ENCODE measurements around the gene KIF3C.
"Not testable (repeated sequence)": the region's sequence is repeated elsewhere in the genome, so short reads cannot be mapped to it uniquely, and the experiment has no call there.

Gene KIF3C
- total RNA-seq: 7.2 to 22.2 (median 14.3) reads per million in 4 experiments

DNA sequence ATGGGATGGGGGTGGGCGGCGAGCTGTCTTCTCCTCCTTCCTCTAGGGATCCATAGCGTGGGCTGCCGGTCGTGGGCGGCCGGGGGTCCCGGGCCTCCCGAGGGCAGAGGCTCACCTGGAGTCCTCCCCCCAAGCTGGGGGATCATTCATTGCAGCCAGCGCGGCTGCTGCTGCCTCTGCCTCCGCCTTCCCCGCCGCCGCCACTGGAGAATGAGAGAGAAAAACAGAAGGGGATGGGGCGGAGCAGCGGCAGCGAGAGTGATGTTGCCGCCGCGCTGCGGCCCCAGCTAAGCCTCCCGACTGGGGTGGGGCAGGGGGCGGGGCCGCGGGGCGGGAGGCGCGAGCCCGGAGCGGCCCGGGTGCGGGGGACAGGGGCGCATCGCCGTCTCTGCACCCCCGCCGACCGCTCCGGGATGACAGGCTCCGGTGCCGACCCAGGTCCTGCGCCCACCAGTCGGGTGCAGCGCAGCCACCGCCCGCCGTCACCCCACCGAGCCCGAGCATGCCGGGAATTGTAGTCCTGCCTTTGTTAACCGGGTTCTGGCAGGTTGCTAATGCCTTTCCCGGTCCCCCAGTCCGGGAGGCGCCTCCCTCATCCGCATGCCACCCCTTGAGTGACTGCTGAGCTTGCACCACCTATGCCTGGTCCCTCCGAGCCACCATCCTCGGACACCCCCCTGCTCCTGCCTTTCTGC is at the start of gene KIF3C:
KIF3C (minus strand) TSS at position 225 of the 695 bp plus-strand sequence. CDS start 580 bp downstream, outside the sequence.
- DNase-seq: peak; percentile 74

DNA sequence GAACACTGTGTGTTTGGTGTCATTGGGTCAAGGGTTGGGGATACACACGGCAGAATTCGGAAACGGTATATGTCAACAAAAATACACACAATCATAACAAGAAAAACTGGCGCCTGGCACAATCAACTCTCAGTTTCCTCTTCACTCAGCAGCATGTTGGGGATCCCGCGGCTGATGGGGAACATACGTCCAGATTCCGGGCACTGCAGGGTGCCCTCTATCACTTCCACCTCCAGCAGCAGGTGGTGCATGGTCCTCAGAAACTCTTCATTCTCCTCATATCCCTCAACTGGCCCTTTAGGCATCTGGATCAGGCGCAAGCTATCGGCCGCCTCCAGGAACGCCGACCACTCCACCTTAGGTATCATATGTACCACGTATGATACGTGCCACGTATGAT is 45.8 kb upstream of the KIF3C start:
- not testable (repeated sequence) for DNase-seq

DNA sequence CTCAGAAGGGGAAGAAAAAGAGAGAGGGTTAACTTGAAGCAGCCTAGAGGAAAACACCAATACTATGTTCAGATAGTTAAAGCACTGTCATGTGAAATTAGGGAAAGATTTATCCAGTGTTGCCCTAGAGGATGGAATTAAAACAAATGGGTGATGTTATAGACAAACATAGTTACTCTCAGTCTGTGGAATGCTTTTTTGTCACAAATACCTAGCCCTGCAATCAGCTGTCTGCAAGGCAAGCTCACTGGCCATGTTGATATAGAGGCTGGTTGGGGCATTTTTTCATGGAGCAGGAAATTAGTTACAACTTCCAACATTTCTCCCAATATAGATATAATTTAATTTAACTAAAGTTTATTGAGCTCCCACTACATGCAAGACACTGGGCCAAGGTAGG is 43.2 kb upstream of the KIF3C start:
- DNase-seq: no peak

DNA sequence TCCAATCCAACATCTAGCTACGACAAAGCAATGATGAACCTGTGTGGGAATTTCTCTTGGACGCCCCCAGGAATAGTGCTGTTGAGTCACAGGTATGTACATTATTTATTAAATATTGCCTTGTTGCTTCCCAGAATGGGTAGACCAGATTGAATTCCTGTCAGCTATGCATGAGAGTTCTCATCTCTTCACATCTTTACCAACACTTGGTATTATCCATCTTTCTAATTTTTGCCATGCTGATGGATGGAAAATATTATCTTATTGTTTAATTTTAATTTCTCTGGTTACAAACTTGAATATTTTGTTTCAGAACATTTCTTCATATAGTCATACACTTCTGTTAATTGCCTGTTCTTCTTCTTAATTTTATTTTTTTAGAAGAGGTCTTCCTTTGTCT is 42.0 kb upstream of the KIF3C start:
- DNase-seq: no peak

DNA sequence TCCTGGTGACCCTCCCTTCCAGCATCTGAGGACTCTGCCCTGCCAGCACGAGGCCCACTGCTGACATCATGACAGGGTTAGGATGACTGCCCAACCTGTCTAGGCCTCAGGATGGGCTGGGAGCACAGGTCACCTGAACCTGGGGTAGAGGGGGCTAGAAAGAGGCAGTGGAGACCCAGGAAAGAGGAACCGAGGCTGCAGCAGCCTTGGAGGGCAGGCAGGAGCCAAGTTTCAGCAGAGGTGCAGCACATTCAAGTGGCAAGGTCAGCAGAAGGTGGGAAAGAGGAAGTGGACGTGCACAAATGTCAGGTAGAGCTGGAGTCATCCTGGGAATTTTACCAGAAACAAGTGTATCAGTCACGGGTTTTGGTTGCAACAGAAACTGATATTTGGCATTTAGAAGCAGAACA is 37.9 kb upstream of the KIF3C start:
- DNase-seq: no peak

DNA sequence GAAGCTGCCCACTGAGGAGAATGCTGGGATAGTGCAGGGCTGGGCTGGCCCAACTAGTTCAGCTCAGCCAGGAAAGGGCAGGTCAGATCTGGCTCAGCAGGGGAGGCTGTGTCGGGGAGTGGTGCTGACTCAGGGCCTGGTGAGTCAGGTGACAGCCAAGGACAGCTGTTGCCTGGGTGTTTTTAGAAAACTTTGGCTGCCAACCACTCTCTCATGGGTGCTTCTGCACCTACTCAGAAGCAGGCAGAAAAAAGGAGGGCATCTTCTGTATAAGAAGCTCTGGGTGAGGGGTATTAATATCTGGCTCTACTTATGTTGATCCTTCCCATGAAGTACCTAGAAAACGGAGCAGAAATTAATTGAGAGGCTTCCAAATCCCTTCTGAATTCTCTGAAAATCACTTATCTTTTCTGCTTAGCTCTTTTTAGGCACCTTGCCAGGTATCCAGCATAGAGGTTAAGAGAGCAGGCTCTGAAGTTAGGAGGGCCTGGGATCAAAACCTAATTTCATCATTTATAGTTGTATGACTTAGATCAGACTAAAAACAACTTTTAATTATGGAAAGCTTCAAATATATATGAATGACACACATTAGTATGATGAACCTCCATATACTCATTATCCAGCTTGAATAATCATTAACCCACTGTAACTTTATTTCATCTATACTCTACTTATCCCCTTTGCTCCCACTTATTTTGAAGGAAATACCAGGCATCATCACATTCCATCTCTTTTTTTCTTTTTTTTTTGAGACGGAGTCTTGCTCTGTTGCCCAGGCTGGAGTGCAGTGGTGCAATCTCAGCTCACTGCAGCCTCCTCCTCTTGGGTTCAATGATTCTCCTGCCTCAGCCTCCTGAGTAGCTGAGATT is 36.1 kb upstream of the KIF3C start:
- DNase-seq: no peak

DNA sequence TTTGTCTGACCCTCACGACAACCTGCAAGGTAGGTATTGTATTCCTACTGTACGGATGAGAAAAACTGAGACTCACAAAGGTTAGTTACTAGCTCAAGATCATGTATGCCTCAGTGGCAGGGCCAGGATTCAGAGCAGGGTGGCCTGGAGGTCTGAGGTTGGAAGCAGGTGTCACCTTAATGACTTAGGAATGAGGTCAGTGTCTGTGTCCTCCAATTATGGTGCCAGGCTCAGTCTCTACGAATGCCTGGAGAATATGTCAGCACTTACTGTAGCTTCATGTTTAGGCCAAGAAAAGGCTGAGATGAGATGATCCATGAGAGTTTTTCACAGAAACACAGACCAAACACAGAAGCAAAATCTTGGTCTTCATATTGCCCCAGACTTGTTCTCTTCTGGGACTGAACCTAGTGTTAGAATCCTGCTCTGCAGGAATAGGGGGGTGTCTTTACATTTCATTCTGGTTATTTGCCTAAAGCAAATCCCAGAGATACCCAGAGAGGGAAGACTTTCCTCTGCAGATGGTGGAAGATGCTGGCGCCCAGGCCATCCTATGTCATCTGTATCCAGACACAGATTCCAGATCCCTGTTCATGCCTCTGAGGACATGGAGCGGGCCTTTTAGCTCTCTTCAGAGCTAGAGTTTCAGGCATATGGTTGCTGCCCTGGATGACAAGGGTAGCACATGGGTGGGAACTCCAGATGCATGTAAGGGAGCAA is 35.3 kb upstream of the KIF3C start:
- no peak for DNase-seq

DNA sequence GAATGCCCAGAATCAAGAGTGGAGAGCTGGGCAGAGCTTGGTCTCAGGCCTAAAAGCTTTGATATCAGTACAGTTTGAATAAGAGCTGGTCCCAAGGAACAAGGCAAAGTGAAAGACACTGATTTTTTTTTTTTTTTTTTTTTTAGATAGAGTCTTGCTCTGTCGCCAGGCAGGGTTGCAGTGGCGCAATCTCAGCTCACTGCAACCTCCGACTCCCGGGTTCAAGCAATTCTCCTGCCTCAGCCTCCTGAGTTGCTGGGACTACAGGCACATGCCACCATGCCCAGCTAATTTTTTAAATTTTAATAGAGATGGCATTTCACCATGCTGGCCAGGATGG is 34.4 kb upstream of the KIF3C start:
- DNase-seq: not testable (repeated sequence)

DNA sequence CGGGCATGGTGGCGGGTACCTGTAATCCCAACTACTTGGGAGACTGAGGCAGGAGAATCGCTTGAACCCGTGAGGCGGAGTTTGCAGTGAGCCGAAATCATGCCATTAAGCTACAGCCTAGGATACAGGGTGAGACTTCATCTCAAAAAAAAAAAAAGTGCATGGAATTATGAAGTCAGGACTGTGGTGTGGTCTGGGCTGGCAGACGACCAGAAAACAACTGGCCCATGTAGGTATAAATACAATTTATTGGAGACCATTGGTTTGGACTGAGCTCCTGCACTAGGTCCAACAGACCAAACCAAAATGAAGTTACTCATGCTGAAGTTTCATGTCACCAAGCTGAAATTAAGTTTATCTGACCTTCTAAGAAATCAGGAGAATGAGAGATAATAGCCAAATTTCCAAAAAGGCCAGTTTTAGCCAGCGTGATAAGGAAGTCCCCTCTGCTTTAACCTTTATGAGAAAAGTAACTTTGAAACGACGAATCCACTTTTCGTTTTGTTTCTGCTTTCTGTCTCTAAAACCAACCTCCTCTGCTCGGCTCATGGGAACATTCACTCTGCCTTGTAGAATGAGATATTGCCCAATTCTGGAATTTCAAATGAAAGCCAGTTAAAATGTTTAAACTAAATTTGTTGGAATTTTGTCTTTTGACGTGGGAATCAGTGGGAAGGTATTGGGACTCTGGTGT is 33.9 kb upstream of the KIF3C start:
- no peak for DNase-seq

DNA sequence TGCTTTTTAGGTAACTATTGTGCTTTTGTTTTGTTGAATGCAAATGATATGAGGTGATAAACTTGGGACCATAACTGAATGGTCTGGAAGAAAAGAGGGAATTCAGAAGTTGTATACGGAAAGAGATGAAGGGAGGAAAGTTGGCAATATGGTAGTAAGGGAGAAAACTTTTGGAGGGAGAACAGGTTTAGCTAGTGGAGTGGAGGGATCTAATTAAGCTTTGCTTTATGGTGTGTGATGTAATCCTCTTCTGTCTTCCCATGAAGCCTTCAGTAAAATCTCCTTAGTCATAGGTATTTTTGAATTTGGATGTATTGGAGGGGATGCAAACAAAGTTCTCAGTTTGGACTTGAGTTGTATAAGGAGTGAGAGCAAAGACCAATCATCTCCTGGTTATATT is 31.4 kb upstream of the KIF3C start:
- DNase-seq: no peak

DNA sequence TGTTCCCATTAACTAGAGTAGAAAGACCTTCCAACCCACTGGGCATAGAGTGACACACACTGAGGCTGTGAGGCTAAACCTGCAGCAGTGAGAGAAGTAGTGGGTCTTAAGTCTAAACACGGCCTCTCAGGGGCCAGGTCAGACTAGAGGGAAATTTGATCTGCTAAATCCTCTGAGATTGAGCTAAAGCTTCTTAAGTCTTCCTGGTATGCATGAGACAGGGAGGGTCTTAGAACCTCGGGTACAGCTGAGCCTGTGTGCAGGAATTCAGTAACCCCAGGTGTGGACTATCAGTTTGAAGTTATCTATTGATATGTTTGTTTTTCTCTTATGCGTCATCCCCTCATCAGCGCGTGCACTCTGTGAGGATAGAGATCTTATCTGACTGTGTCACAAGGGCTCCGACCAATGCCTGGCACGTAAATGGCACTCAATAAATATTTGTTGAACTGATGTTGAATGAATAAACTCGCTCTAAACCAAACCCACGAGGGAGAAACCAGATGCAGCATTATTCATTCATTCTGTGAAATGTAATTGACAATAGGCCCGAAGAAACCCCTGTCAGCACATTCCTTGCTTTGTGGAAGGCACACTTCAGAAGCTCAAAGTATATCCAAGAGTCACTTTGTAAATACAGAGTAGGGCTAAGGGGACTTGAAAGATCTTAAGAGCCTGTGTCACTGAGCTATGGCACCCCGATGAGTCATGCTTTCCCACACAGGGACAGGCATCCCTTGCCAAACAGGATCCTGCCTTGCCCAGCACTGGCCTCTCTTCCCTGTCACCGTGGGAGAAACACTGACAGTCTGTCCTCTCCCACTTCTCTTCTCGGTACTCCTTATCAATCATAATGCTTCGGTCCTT is 29.9 kb upstream of the KIF3C start:
- no peak for DNase-seq

DNA sequence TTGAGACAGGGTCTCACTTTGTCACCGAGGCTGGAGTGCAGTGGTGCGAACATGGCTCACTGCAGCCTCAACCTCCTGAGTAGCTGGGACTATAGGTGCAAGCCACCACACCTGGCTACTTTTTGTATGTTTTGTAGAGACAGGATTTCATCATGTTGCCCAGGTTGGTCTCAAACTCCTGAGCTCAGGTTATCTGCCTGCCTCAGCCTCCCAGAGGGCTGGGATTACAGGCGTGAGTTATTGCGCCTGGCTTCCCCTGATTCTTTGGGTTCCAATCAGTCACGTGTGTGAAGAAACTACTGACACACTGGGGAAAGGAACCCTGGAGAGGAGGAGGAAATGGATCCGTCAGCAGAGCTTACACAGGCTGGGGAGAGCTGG is 29.3 kb upstream of the KIF3C start:
- DNase-seq: no peak

DNA sequence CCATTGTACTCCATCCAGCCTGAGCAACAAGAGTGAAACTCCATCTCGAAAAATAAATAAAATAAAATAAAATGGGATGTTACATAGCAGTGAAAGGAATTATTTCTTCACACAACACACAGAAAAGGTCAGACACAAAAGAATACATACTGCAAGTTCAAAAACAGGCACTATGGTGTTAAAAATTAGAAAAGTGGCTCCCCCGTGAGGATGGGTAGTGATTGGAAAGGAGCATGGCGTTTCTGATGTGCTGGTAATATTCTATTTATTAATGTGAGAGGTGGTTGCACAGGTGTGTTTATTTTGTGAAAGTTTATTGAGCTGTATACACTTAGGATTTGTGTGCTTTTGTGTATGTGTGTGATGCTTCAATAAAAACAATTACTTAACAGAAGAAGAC is 28.6 kb upstream of the KIF3C start:
- no peak for DNase-seq

DNA sequence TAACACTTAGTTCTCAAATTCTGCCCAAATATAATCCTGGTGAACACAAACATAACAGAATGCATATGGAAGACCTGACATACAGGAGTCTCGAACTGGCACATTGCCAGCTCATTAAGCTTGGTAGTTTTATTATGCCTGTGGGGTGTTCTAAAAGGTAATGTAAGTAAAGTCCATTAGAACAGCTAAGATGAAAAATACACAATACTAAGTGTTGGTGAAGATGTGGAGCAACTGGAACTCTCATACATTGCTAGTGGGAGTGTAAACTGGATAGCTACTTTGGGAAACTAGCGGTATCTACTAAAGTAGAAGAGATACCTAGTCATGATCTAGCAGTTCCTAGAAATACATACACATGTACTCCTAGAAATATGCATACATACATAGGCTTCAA is 27.3 kb upstream of the KIF3C start:
- DNase-seq: no peak

DNA sequence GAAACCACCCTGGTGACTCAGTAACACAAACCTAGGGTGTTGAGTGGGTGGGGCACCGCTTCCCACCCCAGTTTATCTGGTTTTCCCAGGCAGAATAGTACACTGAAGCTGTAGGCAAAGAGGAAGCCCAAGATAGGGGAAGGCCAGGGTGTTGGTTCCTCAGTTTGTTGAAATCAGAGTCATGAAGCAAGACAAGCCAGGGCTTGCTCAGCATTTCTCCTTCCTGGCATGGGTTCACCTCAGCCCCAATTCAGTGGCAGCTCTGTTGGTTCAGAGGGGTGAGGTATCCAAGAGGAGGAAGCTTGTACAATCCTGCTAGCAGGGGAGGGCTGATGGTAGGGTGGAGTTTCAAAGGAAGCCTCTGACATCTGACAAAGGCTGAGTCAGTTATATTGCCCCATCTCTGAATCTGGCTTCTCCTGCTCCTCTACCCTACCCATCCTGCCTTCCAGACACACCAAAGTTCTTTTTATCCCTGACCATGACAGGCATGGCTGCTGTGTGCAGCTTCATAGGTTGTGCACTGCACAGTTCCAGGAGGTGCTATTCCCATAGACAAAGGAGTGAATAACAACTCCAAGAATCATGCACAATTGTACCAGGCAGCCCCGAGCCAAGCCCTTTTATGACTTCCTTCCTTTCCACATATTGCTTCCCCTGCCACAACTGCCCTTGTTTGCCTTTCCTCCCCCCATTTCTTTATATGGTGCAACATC is 26.7 kb upstream of the KIF3C start:
- no peak for DNase-seq

DNA sequence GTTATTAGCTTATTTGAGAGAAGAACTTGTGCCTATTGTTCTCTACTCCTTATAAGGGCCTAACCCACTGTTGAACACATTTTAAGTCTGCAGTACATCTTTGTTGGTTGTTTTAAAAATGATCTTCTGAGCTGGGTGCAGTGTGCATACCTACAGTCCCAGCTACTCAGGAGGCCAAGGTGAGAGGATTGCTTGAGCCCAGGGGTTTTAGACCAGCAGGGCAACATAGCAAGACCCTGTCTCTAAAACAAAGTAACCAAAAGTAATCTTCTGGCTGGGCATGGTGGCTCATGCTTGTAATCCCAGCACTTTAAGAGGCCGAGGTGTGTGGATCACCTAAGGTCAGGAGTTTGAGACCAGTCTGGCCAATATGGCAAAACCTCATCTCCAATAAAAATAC is 25.8 kb upstream of the KIF3C start:
- no peak for DNase-seq

DNA sequence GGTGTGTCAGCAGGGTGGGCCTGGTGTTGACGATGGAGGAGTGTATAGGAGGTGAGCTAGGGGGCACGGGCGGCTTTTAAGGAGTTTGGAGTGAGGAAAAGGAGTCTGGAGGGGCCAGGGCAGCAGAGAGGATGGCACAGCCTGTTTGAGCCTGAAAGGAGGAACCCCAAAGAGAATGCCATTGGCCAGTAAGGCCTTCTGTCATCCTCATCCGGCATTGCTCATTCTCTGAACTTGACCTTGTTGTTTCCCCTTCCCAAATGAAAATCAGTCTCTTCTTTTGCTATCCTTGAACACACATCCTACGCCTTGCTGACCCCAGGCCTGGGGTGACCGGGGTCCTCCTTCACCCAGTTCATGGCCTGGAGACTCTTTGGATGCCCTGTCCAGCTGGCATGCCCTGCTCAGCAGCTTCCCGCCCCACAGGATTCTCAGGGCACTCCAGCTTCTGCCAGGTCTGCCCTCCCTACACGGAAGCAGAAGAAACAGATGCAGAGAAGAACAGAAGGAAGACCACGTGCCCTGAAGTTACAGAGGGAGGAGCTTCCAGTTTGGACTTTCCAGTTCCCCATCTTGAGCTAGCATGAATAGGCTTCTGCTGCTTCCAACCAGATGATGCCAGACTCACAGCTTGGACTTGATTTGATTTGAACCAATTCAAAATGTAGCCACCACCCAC is 20.5 kb upstream of the KIF3C start:
- DNase-seq: no peak

DNA sequence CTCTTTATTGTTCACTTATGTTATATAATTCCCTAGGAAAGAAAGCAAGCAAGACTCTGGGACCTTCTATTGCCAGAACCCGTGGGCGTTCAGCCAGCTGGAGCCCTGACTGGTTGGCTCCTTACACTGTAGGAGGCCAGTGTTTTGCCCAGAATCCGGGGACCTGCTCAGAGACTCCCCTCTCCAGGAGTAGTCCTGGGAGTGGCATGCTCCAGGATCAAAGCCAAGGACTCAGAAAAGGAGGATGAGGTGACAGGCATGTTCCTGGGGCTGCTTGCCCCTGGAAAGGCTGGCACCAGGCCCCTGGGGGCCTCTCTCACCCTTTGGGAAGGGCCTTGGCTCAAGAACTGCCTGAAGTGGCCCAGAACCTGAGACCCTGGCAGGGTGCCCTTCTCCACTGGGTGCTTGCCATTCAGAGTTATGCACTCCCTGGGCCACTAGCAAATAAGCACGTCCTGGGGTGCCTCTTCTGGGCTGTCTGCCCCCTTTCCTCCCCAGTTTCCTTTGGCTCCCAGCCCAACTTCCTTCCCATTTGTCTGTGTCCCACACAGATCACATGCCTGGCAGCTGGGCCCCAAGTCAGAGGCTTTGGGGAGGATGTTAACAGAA is 19.6 kb upstream of the KIF3C start:
- DNase-seq: no peak

DNA sequence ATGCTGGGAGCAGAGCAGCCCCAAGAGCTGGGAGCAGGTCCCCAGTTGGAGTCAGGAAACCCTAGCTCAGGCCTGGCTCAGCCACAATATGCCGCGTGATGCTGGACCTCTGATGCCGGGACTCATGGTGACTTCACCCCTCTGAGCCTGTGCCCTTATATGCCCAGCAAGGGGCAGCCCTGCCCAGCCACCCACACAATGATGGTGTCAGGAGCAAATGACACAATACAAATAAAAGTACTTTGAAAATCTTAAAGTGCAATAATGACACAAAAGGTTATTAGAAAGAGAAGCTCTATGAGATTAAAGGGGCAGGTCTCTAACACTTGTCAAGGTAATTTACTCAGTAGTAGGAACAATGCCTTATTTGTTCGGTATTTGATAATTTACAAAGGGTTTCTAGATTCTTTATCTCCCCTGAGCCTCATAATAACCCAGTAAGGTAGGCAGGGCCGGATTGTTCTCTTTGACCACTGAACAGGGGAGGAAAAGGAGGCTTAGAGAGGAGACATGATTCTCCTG is 18.3 kb upstream of the KIF3C start:
- no peak for DNase-seq

DNA sequence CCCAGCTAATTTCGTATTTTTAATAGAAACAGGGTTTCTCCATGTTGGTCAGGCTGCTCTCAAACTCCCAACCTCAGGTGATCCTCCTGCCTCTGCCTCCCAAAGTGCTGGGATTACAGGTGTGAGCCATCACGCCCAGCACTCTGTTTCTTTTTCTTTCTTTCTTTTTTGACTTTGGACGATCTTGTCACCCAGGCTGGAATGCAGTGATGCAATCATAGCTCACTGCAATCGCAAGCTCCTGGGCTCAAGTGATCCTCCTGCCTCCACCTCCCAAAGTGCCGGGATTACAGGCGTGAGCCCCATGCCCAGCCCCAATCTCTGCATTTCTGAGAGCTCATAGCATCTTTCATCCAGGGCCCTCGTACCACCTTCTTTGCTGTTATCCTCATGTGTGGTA is 17.1 kb upstream of the KIF3C start:
- DNase-seq: not testable (repeated sequence)

Data from effector CD8-positive, alpha-beta T cell (primary cell).